ENCODE measurements around the gene PCDH9.

DNA sequence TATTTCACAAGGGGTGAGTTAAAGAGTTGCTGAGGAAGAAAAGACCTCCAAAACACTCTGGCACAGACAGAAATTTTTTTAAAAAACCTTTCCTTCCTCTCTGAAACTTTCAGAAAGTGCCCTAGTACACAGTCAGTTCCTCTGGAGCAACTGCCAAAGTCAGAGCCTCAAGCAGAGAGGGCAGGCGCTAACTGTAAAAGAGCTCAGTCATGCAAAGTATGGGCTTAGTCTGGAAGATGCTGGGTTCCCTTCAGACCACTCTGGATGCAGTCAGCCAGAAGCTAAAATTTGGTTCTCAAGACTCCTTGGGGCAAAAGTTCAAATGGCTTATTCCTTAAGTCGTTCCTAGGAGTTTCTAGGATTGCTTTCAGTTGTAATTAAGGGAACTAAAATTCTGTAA, 671.6 kb downstream of the PCDH9 start:
- no peak for TF ChIP-seq POLR2A (IDR thresholded peaks at IDR 0.05)
- TF ChIP-seq POLR2AphosphoS5 (IDR thresholded peaks at IDR 0.05), result no peak

Data from suprapubic skin (tissue), 4 donors.